Measurements from ENCODE around the gene DRAP1.

Gene DRAP1, protein sequence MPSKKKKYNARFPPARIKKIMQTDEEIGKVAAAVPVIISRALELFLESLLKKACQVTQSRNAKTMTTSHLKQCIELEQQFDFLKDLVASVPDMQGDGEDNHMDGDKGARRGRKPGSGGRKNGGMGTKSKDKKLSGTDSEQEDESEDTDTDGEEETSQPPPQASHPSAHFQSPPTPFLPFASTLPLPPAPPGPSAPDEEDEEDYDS

DNA sequence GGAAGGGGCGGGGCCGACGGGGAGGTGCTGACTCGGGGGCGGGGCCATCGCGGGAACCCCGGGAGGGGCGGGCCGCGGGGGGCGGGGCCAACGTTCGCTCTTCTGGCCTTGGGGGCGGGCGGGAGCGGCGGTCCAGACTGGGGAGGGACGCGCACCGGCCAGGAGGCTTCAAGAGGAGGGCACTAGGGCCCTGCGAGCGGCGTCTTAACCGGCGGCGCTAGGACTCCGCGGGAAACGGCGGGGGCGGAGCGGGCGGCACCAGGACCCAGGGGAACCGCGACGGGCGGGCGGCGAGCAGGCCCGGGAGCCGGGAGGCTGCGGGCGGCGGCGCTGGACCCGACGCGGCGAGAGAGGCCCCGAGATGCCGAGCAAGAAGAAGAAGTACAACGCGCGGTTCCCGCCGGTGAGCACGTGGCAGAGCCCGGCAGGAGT is at the start of gene DRAP1:
TSS of gene DRAP1 (plus strand) at position 286 of the 432 bp plus-strand sequence. CDS start at position 362, 76 bp downstream.
- Mint-ChIP-seq H3K4me1 (ENCODE audit: low read depth) (peaks cover 45% of the 10 kb centered on the region), H3K9me3 (ENCODE audit: low read depth) (no peaks in the 10 kb centered on the region), H3K4me3 (peak within 1 kb of the TSS; percentile 92), H3K27me3 (no peaks in the 10 kb centered on the region), H3K36me3 (no peaks in the 10 kb centered on the region), H3K27ac (peak within 1 kb of the TSS; percentile 85)

DNA sequence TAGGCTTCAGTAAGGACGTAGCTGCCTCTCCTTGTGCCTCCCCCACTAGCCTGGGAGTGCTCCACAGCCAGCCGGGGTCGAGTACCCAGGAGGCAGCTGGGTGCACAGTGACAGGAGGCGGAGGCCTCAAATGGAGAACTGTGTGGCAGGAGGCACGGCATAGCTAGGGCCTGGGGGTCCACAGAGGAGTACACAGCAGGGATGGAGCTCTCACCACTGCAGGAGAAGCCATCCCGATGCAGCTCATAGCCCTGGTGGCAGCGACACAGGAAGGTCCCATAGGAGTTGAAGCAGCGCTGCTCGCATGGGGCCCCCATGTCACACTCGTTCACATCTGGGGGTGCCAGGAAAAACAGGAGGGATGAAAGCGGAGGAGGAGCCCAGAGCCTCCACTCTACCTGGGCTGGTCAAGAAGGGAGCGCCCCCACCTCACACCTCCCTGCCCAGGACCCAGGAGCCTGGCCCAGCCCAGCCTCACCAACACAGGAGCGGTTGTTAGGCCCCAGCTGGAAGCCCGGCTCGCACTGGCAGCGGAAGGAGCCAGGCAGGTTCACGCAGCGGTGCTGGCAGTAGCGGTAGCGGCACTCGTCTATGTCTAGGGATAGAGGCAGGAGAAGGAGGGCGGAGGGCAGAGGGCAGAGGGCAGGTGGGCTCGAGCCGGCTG is 49.5 kb upstream of the DRAP1 start:
- Mint-ChIP-seq H3K4me1 (ENCODE audit: low read depth) (peaks cover 31% of the 10 kb centered on the region), H3K9me3 (ENCODE audit: low read depth) (no peaks in the 10 kb centered on the region), H3K36me3 (no peaks in the 10 kb centered on the region), H3K27me3 (no peaks in the 10 kb centered on the region), H3K27ac (no peak overlapping the region), H3K4me3 (no peak overlapping the region)

DNA sequence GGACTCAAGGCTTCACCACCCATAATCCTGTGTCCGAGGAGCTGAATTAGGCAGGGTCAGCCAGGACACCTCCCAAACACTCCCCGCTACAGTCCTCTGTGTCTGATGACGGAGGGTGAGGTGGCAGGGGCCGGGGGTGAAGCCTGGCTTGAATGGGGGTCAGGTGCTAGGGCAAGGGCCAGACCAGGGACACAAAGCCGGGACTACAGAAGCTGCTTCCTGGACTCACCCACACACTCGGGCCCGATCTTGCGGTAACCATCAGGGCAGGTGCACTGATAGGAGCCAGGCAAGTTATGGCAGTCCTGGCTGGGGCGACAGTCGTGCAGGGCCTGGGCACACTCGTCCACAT is 48.9 kb upstream of the DRAP1 start:
- peaks cover 31% of the 10 kb centered on the region for H3K4me1 Mint-ChIP-seq (ENCODE audit: low read depth)
- H3K27me3 Mint-ChIP-seq = no peaks in the 10 kb centered on the region
- no peaks in the 10 kb centered on the region for H3K36me3 Mint-ChIP-seq
- H3K27ac Mint-ChIP-seq = no peak overlapping the region
- peak overlapping the region; percentile 35 for H3K4me3 Mint-ChIP-seq
- H3K9me3 Mint-ChIP-seq (ENCODE audit: low read depth) = no peaks in the 10 kb centered on the region

DNA sequence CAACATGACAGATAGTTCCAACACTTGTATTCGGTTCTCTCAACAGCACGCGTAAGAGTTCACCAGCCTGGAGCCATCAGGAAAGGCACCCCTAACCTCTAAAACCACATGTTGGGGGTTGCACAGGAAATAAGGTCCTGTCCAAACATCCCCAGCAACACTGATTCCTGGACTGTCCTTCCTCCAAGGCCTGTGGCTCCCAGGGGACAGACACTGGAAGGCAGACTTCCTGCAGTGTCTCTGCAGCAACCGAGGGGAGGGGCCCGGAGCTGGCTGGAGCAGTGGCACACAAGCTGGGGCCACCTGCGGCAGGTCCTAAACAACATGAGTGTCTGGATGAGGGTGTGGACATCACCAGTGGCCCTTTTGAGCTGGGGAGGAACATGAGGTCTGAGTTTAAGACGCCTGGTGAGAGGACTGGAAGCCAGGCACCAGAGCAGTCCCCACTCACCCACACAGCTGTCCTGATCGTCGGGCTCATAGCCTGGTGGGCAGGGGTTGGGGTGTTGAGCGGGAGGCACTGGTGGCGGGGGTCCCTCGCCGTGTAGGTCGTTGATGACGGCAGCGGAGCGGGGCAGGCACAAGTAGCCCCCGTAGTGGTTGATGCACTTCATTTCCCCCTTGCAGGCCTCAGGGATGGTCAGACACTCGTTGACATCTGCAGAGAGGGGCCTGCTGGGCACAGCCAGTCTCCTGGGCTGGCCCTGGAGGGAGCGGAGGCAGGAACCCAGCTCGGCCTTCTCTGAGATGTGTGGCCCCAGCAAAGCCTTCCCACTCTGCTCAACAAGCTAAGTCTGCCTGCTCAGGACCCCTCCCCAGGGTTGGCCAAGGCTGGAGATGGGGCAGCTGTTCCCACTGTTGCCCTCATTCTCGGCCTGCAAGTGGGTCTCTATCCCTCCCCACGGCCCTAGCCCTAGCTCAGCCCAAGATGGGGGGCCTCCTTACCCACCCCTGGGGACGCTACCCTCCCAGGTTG is 48.2 kb upstream of the DRAP1 start:
- no peaks in the 10 kb centered on the region for H3K9me3 Mint-ChIP-seq (ENCODE audit: low read depth)
- no peaks in the 10 kb centered on the region for H3K27me3 Mint-ChIP-seq
- H3K36me3 Mint-ChIP-seq = no peaks in the 10 kb centered on the region
- no peak overlapping the region for H3K27ac Mint-ChIP-seq
- H3K4me3 Mint-ChIP-seq = peak overlapping the region; percentile 35
- H3K4me1 Mint-ChIP-seq (ENCODE audit: low read depth) = peaks cover 31% of the 10 kb centered on the region

DNA sequence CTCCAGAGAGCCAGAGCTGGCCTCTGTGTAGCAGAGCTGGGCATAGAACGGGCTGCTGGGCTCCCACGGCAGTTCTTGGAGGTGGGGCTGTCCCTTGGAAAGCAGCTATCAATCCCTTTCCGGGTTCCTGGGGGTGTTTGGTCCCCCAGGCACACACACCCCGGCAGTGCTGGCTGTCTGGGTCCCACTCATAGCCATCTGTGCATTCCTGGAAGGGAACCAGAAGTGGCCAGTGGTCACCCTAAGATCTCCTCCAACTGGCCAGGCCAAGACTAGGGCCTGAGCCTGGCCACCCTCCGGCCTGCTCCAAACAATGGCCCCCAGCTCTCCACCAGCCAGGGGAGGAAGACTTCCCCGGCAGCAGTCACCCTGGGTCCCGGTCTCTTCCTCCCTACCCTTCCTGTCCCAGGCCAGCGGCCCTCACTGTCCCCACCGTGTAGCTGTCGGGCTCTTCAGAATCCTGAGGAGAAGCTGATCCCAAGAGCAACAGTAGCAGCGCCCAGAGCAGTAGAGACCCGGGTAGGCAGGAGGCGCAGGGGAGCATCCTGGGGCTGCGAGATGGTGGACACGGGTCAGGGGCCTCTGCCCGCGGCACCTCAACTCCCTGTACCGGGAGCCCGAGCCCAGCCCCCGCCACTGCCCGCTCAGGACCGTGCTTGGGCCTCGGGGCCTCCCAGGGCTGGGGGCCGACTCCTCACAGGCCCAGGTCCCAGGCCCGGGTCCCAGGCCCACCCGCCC is 47.2 kb upstream of the DRAP1 start:
- Mint-ChIP-seq H3K36me3 (no peaks in the 10 kb centered on the region), H3K9me3 (ENCODE audit: low read depth) (no peaks in the 10 kb centered on the region), H3K4me1 (ENCODE audit: low read depth) (peaks cover 41% of the 10 kb centered on the region), H3K27me3 (no peaks in the 10 kb centered on the region), H3K27ac (peak overlapping the region; percentile 46), H3K4me3 (peak overlapping the region; percentile 35)

DNA sequence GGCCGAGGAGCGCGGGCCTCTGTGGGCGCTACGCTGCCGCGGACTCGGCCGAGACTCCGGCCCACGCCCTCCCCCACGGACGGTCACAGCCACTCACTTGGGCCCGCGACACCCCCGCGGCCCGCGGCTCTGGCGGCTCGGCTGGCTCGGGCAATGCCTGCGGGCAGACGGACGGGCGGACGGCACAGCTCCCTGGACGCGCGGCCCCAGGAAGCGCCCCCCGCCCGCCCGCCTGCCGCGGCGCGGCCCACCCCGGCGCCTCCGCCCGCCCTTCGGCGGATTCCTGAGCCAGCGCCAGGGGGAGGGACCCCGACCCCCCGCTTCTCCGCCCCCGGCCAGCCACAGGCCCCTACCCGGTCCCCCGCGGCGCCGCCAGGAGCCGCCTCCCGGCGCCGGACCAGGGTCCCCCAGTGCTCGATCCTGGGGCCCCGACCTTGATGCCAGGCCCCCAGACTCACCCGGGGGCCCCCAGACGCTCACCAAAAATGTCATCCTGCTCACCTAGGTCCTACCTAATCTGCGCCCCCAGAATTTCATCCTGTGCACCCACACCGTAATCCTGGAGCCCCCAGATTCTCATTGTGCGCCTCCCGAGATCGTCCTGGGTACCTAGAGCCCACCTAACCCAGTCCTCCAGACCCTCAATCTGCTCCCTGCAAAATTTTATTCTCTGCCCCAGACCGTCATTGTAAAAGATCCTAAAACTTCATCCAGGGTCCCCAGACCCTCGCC is 46.5 kb upstream of the DRAP1 start, which contains the start of gene EFEMP2:
TSS of gene EFEMP2 (minus strand) at position 215 of the 732 bp plus-strand sequence. CDS start 446 bp downstream, outside the sequence.
- peak within 1 kb of the TSS; percentile 90 for H3K4me3 Mint-ChIP-seq
- H3K9me3 Mint-ChIP-seq (ENCODE audit: low read depth) = no peaks in the 10 kb centered on the region
- H3K27ac Mint-ChIP-seq = peak within 1 kb of the TSS; percentile 77
- H3K4me1 Mint-ChIP-seq (ENCODE audit: low read depth) = peaks cover 40% of the 10 kb centered on the region
- no peaks in the 10 kb centered on the region for H3K27me3 Mint-ChIP-seq
- H3K36me3 Mint-ChIP-seq = no peaks in the 10 kb centered on the region

DNA sequence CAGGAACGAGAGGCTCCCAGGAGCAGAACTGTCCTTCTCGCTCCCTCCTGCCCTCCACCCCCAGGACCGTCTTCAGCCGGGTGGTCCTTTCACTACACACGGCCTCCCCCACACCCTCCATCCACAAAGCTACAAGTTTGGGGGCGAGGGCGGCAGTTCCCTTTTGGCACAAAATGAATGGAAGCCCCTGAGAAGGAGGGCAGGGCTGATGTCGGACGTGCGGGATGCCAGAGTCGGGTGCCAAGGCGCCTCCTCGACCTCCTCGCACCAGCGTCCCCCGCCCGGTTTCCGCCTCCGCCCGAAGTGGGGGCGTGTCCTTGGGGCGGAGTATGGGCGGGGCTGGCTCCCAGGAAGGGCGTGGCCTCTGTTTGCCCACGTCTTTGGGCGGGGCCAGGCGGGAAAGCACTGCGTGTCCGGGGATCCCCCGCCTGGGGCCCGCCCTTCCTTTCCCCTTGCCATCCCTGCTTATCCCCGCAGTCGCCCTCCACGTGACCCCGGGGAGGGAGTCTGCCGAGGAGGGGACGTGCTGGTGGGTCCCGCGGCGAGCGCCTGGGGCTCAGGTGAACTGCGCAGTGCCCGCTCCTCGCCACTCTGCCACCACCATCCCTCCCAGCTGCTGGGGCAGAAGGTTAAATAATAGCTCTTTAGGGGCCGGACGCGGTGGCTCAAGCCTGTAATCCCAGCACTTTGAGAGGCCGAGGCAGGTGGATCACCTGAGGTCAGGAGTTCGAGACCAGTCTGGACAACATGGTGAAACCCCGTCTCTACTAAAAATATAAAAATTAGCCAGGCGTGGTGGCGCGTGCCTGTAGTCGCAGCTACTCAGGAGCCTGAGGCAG is 45.7 kb upstream of the DRAP1 start:
- Mint-ChIP-seq H3K36me3 (no peaks in the 10 kb centered on the region), H3K27me3 (no peaks in the 10 kb centered on the region), H3K4me3 (peak overlapping the region; percentile 90), H3K27ac (peak overlapping the region; percentile 77), H3K4me1 (ENCODE audit: low read depth) (peaks cover 46% of the 10 kb centered on the region), H3K9me3 (ENCODE audit: low read depth) (no peaks in the 10 kb centered on the region)

DNA sequence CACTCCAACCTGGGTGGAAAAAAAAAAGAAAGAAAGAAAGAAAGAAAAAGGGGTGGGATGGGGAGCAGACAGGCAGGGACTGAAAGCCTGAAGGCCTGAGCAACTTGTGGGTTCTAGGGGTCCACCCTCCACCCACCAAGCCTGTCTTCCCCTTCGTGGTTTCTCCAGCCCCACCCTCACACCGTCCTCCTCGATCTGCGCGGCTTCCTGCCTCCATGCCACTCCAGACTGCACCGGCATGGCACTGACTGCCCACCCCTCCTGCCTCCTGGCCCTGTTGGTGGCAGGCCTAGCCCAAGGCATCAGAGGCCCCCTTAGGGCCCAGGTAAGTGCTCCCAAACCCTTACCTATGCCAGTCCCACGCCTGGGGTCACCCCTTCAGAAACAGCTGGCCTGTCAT is 39.6 kb upstream of the DRAP1 start, which contains the start of gene CTSW:
TSS of gene CTSW (plus strand) at position 221 of the 400 bp plus-strand sequence. CDS start at position 239, 18 bp downstream.
- H3K9me3 Mint-ChIP-seq (ENCODE audit: low read depth) = no peaks in the 10 kb centered on the region
- peaks cover 56% of the 10 kb centered on the region for H3K4me1 Mint-ChIP-seq (ENCODE audit: low read depth)
- H3K36me3 Mint-ChIP-seq = no peaks in the 10 kb centered on the region
- H3K27ac Mint-ChIP-seq = peak within 1 kb of the TSS; percentile 91
- H3K27me3 Mint-ChIP-seq = no peaks in the 10 kb centered on the region
- peak within 1 kb of the TSS; percentile 82 for H3K4me3 Mint-ChIP-seq

DNA sequence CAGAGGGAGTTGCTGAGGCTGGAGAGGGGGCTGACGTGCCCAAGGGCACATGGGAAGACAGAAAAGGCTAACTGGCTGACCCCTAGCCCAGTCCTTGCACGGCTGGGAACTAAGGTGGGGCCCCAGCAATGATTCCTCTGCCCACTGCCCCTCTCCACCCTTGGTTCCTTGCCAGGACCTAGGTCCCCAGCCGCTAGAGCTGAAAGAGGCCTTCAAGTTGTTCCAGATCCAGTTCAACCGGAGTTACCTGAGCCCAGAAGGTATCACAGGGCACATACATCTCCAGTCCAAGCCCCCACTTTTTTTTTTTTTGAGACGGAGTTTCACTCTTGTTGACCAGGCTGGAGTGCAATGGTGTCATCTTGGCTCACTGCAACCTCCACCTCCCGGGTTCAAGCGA is 39.2 kb upstream of the DRAP1 start:
- Mint-ChIP-seq H3K9me3 (ENCODE audit: low read depth) (no peaks in the 10 kb centered on the region), H3K27me3 (no peaks in the 10 kb centered on the region), H3K27ac (peak overlapping the region; percentile 91), H3K4me1 (ENCODE audit: low read depth) (peaks cover 58% of the 10 kb centered on the region), H3K4me3 (peak overlapping the region; percentile 82), H3K36me3 (no peaks in the 10 kb centered on the region)

DNA sequence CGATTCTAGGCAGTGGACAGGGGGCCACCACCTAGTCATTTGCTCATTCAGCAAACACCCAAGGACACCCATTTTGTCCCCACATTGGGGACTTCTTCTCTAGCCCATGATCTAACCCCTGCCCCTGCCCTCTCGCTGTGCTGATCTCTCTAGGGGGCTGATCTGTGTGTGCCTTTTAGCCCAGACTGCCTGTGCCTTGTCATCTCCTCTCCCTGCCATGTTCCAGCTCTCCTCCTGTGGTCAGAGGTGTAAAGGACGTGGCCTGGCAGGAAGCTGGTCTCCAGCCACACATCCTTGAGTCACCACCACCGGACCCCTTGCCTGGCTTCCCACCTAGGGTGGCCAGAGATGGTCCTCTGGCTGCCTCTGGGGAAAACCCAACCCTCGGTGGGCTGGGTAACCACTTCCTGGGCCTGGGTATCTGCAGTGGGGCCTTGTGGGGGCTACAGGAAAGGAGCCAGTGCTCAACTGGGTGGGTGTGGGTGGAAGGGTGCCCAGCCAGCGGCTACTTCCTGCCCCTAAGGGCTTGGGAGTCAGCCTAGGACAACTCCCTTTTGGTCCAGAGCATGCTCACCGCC is 38.3 kb upstream of the DRAP1 start:
- Mint-ChIP-seq H3K27me3 (no peaks in the 10 kb centered on the region), H3K36me3 (no peaks in the 10 kb centered on the region), H3K9me3 (ENCODE audit: low read depth) (no peaks in the 10 kb centered on the region), H3K4me3 (peak overlapping the region; percentile 82), H3K27ac (peak overlapping the region; percentile 91), H3K4me1 (ENCODE audit: low read depth) (peaks cover 60% of the 10 kb centered on the region)

DNA sequence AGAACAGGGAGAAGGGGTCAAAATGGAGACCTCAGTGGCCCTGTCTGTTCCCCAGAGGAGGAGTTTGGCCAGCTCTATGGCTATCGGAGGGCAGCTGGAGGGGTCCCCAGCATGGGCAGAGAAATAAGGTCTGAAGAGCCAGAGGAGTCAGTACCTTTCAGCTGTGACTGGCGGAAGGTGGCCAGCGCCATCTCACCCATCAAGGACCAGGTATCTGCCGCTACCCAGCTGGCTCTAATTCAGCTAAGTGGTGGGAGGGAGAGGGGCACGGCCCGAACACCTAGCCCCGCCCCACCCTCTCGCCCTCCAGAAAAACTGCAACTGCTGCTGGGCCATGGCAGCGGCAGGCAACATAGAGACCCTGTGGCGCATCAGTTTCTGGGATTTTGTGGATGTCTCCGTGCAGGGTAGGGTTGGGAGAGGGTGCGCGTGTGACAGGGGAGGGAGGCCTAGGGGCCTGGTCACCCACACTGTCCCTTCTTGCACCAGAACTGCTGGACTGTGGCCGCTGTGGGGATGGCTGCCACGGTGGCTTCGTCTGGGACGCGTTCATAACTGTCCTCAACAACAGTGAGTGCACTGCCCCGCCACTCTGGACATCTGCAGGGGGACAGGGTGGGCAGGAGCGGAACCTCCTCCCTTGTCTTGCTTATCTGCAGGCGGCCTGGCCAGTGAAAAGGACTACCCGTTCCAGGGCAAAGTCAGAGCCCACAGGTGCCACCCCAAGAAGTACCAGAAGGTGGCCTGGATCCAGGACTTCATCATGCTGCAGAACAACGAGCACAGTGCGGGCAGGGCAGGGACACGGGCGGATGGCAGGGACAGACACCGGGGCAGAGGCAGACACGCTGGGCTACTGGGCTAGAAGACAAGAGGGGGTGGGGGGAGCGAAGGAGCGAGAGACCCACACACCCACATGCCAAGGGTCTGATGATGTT is 36.8 kb upstream of the DRAP1 start:
- no peaks in the 10 kb centered on the region for H3K27me3 Mint-ChIP-seq
- H3K36me3 Mint-ChIP-seq = no peaks in the 10 kb centered on the region
- H3K27ac Mint-ChIP-seq = peak overlapping the region; percentile 3
- H3K4me1 Mint-ChIP-seq (ENCODE audit: low read depth) = peaks cover 55% of the 10 kb centered on the region
- H3K9me3 Mint-ChIP-seq (ENCODE audit: low read depth) = no peaks in the 10 kb centered on the region
- no peak overlapping the region for H3K4me3 Mint-ChIP-seq

DNA sequence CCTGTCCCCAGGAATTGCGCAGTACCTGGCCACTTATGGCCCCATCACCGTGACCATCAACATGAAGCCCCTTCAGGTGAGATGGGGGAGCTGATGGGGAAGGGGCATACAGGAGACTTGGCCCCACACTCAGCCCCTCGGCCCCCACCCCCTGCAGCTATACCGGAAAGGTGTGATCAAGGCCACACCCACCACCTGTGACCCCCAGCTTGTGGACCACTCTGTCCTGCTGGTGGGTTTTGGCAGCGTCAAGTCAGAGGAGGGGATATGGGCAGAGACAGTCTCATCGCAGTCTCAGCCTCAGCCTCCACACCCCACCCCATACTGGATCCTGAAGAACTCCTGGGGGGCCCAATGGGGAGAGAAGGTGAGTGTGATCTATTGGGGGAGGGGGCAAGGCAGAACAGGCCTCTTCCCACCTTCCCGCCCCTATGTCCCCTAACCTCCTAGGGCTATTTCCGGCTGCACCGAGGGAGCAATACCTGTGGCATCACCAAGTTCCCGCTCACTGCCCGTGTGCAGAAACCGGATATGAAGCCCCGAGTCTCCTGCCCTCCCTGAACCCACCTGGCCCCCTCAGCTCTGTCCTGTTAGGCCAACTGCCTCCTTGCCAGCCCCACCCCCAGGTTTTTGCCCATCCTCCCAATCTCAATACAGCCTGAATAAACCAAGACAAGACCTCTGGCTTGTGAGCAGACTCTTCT is 36.0 kb upstream of the DRAP1 start:
- Mint-ChIP-seq H3K27ac (no peak overlapping the region), H3K27me3 (no peaks in the 10 kb centered on the region), H3K9me3 (ENCODE audit: low read depth) (no peaks in the 10 kb centered on the region), H3K4me1 (ENCODE audit: low read depth) (peaks cover 50% of the 10 kb centered on the region), H3K4me3 (no peak overlapping the region), H3K36me3 (no peaks in the 10 kb centered on the region)
